ENCODE results near the gene OXTR.

OXTR gene

DNA sequence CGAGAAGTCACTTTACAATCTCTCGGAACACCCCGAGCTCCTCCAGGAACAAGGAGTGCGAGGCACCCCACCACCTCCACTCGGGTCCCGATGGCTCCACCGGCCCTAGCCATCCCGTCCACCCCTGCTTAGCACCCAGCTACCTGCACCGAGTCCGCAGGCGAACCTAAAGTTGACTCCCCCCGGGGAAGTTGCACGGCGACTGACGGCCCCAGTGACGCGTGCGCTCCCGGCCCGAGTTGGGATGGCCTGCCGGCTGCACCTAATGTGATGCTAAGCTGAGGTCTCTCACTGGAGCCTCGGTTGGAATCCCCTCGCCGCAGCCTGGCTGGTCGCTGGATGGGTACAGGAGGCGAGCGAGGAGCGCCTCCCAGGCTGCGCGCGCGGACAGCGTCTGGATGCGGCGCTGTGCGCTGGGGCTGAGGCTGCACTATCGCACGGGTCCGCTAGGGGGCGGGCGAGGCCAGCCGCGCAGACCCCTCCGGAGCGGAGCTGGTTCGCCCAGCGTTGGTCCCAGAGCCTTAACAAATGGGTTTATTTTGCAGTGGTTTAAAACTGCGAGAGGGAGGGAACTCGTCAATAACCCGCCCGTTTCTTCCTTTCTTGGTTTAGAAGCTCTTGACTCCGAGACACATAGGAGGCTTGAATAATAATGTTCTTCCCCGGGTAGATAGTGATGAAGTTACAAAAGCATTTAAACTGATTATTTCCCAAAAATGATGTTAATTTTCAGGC is at the start of gene OXTR:
OXTR (minus strand) TSS at position 526 of the 735 bp plus-strand sequence. CDS start 1,426 bp downstream, outside the sequence.
- DNase-seq = peak; percentile 79

- no peak for DNase-seq
These were observed 48.1 kb upstream of the OXTR start for GRCh38 chr3:8817486-8817885.

DNA sequence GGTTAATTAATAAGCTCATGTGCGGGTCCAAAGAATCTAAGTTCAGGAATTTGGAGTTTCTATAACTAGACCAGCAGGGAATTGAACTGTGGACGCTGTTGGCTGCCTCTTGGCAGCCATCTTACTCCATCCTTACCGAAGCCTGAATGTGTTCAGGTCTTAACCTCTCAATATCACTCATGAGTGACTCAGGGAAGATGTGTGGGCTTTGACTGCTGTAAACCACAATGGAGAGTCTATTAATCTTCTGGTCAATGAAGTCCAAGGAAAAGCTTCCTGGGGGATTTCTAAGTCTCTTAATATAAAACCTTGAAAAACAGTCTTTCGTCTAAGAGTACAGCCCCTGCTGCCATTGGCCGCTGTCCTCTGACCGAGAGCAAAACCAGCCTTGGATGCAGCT is 46.7 kb upstream of the OXTR start:
- no peak for DNase-seq

DNA sequence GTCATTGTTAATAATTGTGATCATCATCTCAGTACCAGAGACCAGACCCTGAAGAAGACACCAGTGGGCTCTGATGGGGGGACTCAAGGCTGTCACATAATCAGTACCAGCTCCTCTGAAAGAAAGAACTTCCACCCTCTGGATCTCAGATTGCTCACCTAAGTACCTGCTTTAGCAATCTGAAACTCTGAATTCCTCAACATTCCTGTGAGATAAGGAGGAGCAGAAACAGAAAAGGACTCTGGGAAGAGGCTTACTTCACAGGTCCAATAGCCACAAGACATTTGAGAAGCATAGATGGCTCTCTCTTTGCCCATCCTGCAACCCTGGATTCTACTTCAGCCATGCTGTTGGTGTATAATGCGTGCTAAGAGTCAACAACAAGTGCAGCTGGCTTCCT is 44.0 kb upstream of the OXTR start:
- DNase-seq = no peak

DNA sequence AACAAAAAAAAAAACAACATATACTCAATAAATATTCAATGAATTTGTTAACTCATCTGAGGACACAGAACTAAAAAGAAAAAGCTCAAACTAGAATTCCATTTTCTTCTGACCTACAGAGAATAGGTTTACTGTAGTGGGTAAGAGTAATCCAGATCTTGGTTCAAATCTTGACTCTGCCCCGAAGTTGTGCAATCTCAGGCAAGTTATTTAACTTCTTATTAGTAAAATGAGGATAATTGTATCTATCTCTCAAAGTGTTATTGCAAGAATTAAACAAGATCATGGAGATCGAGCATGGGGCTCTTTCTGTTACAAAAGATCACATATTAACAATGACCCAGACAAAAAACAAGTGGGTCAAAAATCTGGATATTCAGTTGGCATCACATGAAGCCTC is 41.1 kb upstream of the OXTR start:
- DNase-seq = no peak

DNA sequence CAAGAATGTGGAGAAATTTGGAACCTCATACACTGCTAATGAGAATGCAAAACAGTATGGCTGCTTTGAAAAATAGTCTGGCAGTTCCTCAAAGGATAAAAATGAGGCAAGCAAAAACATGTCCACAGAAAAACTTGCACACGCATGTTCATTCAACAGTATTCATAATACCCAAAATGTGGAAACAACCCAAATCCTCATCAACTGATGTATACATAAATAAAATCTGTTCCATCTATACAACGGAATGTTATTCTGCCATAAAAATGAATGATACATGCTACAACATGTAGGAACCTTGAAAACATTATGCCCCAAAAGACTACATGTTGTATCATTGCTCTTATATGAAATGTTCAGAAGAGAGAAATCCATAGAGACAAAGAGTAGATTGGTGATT is 36.4 kb upstream of the OXTR start:
- DNase-seq = no peak

GRCh38 chr3:8802256-8802655 is 32.8 kb upstream of the OXTR start:
- DNase-seq = no peak

DNA sequence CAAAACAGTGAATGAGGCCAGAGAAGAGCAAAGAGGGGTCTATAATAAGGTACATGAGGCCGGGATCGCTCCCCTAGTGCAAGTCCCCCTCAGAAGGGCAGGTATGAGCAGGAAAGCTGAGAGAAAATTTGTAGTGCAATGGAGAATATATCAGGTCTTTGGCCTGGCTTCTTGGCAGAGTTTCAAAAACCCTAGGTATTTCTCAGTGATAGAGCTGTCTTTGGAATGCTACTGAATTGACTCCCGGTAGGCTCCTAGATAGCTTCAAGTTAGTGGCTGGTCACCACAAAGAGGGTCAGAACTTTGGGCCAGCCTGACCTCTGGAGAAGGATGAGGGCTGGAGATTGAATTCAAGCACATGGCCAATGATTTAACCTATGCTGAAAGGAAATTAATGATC is 30.6 kb upstream of the OXTR start:
- DNase-seq = no peak

- DNase-seq = no peak
These were observed 24.8 kb upstream of the OXTR start for GRCh38 chr3:8794247-8794646.

- no peak for DNase-seq
These were observed 23.8 kb upstream of the OXTR start for GRCh38 chr3:8793242-8793641.

DNA sequence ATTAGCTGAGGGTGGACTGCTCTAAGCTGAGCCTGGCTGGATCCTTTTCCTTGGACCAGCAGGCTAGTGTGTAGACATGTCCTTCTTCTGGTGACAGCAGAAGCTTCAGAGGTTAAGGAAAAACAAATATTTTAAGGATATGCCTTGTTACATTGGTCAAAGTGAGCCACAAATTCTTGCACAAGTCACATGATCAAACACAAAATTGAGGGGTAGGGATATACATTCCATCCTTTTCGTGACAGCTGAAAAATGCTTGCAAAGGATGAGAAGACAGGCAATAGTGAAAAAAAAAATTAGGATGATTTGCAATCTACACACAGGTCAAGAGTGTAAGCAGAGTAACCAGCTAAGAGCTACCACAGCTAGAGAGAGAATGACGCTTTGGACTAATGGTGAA is 21.1 kb upstream of the OXTR start:
- DNase-seq = no peak

DNA sequence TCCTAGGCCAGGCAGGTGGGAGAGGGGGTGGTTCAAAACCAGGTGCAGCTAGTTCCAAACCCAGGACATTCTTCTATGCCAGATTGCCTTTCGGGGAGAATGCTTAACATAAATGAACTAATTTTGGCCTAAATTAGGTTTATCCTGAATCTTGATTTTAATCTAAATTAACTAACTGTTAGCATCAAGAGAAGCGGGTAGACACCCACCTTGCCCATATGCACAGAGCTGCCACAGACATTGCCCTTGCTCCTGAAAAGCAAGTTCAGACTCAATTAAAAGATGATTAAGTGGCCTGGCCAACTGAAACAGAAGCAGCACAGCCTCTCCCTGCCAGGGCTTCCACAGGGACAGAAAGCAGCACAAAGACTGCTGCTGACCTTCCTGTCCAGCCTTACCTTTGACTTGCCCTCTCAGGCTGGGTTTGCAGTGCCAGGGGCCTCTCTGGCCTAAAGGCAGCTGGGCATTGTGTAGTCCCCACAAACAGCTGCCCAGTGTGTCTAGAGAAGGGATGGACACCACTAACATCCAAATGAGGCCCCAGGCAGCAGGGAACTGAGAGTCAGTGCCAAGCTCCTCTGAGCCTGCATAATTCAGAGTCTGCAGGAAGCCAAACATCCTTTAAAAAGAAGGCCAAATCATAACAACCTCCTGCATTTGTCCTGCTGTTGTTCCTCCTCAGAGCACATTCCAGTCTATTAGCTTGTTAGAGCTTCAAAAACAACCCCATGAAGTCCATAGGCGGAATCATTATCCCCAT is 15.4 kb upstream of the OXTR start:
- DNase-seq = peak; percentile 28

DNA sequence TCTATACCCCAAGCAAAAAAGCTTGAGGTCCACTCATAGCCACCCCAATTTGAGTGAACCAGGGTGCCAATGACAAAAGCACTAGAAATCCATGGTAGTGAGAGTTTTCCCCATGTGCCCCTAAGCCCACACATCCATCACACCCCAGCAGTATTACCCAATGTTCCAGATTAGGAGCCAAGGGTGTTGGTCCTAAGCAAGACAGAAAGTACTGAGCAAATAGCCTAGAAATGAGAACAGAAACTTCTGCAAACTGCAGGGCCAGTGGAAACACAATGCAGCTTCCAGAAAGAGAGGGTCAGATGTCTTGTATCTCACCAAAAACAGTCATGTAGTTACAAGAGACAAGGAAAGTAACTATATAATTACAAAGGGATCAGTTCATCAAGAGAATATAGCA is 10.9 kb upstream of the OXTR start:
- DNase-seq = no peak

GRCh38 chr3:8778475-8778874 is 9.1 kb upstream of the OXTR start:
- DNase-seq = no peak

GRCh38 chr3:8777978-8778267 is 8.5 kb upstream of the OXTR start:
- no peak for DNase-seq

DNA sequence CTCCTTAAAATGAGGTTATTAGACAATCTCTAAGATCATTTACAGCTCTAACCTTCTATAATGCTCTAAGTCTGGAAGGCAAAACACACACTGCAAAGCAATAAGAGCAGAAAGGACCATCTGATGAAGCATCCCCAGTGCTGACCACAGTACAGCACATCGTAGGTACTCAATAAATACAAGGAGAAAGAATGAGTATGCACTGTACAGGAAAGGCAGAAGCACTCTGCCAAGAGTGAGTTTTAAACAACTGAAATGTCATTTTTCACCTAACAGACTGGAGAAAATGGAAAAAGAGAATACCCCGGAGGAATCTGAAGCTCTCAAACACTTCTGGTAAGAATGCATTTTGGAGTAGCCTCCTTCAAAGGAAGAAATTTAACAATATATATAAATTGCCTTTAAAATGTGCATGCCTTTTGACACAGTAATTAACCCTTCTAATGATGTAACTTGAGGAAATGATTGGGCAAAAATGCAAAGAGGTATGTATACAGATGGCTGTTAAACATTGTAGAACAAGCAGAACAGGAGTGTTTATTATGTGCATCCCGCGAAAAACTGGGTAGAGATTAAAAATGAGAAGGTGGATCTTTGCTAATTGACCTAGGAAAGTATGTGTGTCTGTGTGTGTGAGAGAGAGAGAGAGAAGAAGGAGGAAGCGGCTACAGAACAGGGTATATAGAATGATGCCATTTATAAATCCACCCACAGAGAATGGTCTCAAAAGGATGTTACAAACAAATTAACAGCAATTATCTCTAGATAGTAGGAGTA is 8.0 kb upstream of the OXTR start:
- DNase-seq = no peak

- DNase-seq = no peak
These were observed 7.0 kb upstream of the OXTR start for GRCh38 chr3:8776406-8776805.

- DNase-seq = no peak
These were observed 6.2 kb upstream of the OXTR start for GRCh38 chr3:8775602-8776001.

GRCh38 chr3:8775181-8775580 is 5.8 kb upstream of the OXTR start:
- no peak for DNase-seq

GRCh38 chr3:8773941-8774542 is 4.6 kb upstream of the OXTR start:
- no peak for DNase-seq

DNA sequence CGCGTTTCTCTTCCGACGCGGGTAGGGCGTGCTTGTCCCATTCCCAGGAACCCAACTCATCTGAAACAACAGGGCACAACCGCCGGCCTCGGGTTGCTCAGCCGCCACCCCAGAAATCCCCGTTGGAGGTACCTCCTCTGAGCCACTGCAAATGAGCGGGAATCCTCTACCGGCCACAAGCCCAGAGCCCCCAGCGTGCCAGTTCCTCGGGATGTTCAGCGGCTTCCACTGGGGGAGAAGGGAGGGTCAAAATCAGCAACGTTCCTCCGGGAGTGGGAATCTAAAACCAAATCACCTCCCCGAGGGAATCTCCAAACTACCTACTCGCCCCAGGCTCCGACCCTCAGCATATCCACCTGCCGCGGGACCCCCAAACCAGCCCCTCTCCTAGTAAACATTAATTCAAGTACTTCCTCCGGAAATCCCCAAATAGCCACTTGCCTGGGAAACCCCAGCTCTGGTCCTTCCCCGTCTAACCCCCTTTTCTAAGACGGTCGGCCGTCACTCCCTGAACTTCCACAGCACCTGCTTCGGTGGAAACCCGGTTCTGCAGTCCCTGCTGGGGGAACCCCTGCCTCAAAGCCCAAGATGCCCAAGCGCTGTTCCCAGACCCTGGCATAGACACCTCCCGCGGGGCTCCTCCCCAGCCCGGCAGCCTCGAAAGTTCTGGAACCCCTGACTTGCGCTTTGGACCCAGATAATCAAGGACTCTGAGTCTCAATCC is 887 bp downstream of the OXTR start:
- no peak for DNase-seq

DNA sequence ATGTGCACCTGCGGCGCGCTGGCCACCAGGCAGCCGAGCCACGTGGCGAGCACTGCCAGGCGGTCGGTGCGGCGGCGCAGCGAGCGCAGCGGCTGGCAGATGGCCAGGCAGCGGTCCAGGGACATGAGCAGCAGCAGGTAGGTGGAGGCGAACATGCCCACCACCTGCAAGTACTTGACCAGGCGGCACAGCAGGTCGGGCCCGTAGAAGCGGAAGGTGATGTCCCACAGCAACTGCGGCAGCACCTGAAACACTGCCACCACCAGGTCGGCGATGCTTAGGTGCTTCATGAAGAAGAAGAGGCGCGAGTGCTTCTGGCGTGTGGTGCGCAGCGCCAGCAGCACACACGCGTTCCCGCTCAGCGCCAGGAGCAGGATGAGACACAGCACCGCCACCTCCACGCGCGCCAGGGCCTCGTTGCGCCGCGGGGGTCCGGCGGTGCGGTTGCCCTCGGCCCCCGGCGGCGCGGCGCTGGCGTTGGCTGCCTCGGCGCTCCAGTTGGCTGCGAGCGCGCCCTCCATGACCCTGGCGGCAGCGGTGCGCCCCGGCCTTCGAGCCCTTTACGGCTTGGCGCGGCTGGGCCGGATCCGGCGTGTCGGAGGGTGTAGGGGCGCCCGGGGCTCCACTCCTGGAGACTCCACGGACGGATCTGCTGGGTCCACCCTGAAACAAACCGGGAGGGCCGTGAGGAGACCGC is 1.6 kb downstream of the OXTR start:
- no peak for DNase-seq

Data from right hindlimb (tissue), 1 donor.